ENCODE data around the gene ABHD13. TPM values are rescaled to one million over a fixed set of nuclear protein-coding genes. Genes with fewer than 3 reads are reported as not detected.
A peak's percentile ranks its signal among the peaks of the same experiment; 100 is the strongest.
"Not testable (repeated sequence)": the region's sequence is repeated elsewhere in the genome, so short reads cannot be mapped to it uniquely, and the experiment has no call there.

The ABHD13 gene
- total RNA-seq, 1 experiment from 2014 or later, result 3.4 TPM

- Mint-ChIP-seq H3K4me1 (ENCODE audit: low read depth, unreplicated experiment) (no peaks in the 10 kb centered on the region), H3K27me3 (ENCODE audit: unreplicated experiment) (no peaks in the 10 kb centered on the region), H3K27ac (ENCODE audit: unreplicated experiment) (no peak overlapping the region), H3K4me3 (ENCODE audit: low read depth, unreplicated experiment) (no peak overlapping the region), H3K9me3 (ENCODE audit: low read depth, unreplicated experiment) (no peaks in the 10 kb centered on the region), H3K36me3 (ENCODE audit: insufficient read depth, unreplicated experiment) (no peaks in the 10 kb centered on the region)
- DNase-seq, result no peak
- intact Hi-C loops (cut with micrococcal nuclease; ENCODE audit: unreplicated experiment), result no loop called here
- CTCF ChIA-PET, result no interaction called here
- no peak for TF ChIP-seq CTCF (IDR thresholded peaks at IDR 0.05; ENCODE audit: unreplicated experiment)
- no TSS peak for BruUV-seq (replicated peaks)
Observed at GRCh38 chr13:108267347-108267746, 49.2 kb downstream of the ABHD13 start.

- intact Hi-C loops (cut with micrococcal nuclease; ENCODE audit: unreplicated experiment); H3K4me3 Mint-ChIP-seq (ENCODE audit: low read depth, unreplicated experiment); H3K27ac Mint-ChIP-seq (ENCODE audit: unreplicated experiment); H3K36me3 Mint-ChIP-seq (ENCODE audit: insufficient read depth, unreplicated experiment); H3K27me3 Mint-ChIP-seq (ENCODE audit: unreplicated experiment); H3K4me1 Mint-ChIP-seq (ENCODE audit: low read depth, unreplicated experiment); BruUV-seq (replicated peaks); CTCF ChIA-PET; DNase-seq; H3K9me3 Mint-ChIP-seq (ENCODE audit: low read depth, unreplicated experiment): not testable (repeated sequence)
Observed at GRCh38 chr13:108267855-108268254, 49.7 kb downstream of the ABHD13 start.

DNA sequence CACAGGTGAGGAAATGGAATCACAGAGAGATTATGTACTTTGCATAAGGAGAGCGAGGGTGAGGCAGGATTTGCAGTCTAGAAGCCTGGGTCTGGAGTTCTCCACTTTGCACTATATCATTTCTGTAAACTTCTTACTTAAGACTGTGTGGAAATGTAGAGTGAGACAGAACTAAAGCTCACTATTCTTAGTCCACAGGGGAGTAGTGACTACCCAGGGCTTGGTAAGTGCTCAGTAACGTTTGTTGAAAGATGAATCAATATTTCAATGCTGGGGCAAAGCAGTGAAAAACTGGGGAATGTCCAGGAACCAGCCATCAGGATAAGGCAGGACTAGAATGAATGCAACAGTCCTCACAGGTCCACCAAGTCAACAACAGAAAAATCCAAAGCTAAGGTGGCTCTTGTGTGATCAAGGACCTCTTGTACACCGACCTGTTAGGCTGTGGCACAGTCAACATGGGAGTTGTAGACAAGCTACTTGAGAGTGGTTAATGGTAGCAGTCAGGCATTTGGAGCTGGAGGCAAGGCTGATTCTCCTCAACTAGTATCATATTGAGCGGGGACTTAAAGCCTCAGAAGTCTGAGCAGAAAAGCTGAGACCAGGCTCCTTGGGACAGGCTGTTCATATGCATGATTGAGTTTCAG is 50.4 kb downstream of the ABHD13 start:
- no peaks in the 10 kb centered on the region for H3K9me3 Mint-ChIP-seq (ENCODE audit: low read depth, unreplicated experiment)
- intact Hi-C loops (cut with micrococcal nuclease; ENCODE audit: unreplicated experiment), result no loop called here
- no peak overlapping the region for H3K27ac Mint-ChIP-seq (ENCODE audit: unreplicated experiment)
- H3K36me3 Mint-ChIP-seq (ENCODE audit: insufficient read depth, unreplicated experiment), result no peaks in the 10 kb centered on the region
- no peaks in the 10 kb centered on the region for H3K4me1 Mint-ChIP-seq (ENCODE audit: low read depth, unreplicated experiment)
- CTCF ChIA-PET, result interaction anchor here (0.6 kb wide), 1 partner anchor 11 kb away, joined by 3 read pairs; no protein-coding TSS in a partner anchor
- no peaks in the 10 kb centered on the region for H3K27me3 Mint-ChIP-seq (ENCODE audit: unreplicated experiment)
- BruUV-seq (replicated peaks), result no TSS peak
- no peak for DNase-seq
- no peak overlapping the region for H3K4me3 Mint-ChIP-seq (ENCODE audit: low read depth, unreplicated experiment)
- TF ChIP-seq CTCF (IDR thresholded peaks at IDR 0.05; ENCODE audit: unreplicated experiment), result no peak

GRCh38 chr13:108269601-108270328 is 51.6 kb downstream of the ABHD13 start, which contains the start of gene TNFSF13B:
Gene TNFSF13B, plus strand, starts transcription at chr13:108269718. Its CDS starts 178 bp downstream, at chr13:108269896.
- Mint-ChIP-seq H3K27ac (ENCODE audit: unreplicated experiment) (no peak within 1 kb of the TSS), H3K36me3 (ENCODE audit: insufficient read depth, unreplicated experiment) (no peaks in the 10 kb centered on the region), H3K9me3 (ENCODE audit: low read depth, unreplicated experiment) (no peaks in the 10 kb centered on the region), H3K4me3 (ENCODE audit: low read depth, unreplicated experiment) (peak within 1 kb of the TSS; percentile 51), H3K27me3 (ENCODE audit: unreplicated experiment) (no peaks in the 10 kb centered on the region), H3K4me1 (ENCODE audit: low read depth, unreplicated experiment) (no peaks in the 10 kb centered on the region)
- TF ChIP-seq CTCF (IDR thresholded peaks at IDR 0.05; ENCODE audit: unreplicated experiment), result no peak
- intact Hi-C loops (cut with micrococcal nuclease; ENCODE audit: unreplicated experiment), result no loop called here
- BruUV-seq (replicated peaks), result no TSS peak
- peak; percentile 32 for DNase-seq
- CTCF ChIA-PET, result interaction anchor here (0.6 kb wide), 1 partner anchor 1520 kb away, joined by 3 read pairs; no protein-coding TSS in a partner anchor
